AG10803 (cell line): ENCODE data around the gene TCF7L2.

ENCODE experiments used
- DNase-seq: peaks from one replicate; pipeline ENCODE4 v3.0.0; 2010; ENCODE audit warnings: low read depth
- H3K4me3 ChIP-seq: 2 replicates; pipeline ENCODE4 v1.5.1; 2011; ENCODE audit warnings: mild to moderate bottlenecking, low read length, control low read depth
- TF ChIP-seq, protein P1 (sequence below): conservative IDR thresholded peaks from 2 replicates; pipeline ENCODE4 v1.5.1; 2011; ENCODE audit warnings: mild to moderate bottlenecking, low read length, control low read depth, inconsistent platforms

The TCF7L2 gene

DNA sequence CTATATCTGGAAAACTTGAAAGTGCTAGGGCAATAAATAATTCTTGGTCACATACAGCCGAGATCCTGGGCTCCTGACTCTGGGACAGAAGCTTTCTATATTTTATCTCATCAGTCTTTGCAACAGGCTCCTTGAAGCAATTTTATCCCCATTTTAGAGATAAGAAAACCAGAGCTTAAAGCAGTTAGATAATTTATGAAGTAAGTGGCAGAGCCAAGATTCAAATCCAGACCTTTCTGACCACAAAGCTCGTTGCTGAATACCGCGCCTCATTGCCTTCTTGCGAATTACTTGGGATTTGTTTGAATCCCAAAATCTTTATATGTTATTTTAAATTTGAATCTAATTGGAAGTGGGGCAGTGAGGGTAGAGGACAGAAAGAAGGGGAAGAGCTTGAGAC, 106.0 kb downstream of the TCF7L2 start:
- H3K4me3 ChIP-seq, result no peak overlapping the region
- TF ChIP-seq, protein P1, sequence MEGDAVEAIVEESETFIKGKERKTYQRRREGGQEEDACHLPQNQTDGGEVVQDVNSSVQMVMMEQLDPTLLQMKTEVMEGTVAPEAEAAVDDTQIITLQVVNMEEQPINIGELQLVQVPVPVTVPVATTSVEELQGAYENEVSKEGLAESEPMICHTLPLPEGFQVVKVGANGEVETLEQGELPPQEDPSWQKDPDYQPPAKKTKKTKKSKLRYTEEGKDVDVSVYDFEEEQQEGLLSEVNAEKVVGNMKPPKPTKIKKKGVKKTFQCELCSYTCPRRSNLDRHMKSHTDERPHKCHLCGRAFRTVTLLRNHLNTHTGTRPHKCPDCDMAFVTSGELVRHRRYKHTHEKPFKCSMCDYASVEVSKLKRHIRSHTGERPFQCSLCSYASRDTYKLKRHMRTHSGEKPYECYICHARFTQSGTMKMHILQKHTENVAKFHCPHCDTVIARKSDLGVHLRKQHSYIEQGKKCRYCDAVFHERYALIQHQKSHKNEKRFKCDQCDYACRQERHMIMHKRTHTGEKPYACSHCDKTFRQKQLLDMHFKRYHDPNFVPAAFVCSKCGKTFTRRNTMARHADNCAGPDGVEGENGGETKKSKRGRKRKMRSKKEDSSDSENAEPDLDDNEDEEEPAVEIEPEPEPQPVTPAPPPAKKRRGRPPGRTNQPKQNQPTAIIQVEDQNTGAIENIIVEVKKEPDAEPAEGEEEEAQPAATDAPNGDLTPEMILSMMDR, result no peak
- DNase-seq, result no peak

DNA sequence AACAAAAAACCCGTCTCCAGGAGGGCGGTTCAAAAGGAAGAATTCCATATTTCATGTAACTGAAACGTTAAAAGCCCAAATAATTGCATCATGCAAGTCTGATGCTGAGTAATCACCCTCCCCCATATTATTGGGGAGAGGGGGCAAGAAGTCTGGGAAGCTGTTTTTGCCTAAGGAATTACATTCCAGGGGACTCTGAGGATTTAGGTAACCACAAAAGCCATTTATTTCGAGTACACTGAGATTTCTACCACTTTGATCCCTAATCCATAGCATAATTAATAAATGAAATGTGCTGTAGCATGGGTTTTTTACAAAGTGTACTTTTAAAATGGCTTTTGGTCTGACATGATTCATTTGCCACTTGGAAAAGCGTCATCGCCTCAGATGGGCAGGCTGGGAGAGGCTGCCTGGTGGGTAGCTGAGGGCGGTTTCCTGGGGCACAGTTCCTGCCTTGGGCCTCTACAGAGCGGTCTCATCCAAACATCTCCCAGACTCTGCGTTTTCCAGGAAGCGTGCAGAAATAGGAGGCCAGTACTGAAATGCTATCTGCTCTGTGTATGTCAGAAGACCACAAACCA, 106.5 kb downstream of the TCF7L2 start:
- TF ChIP-seq, protein P1, result no peak
- DNase-seq, result peak; percentile 88
- no peak overlapping the region for H3K4me3 ChIP-seq

DNA sequence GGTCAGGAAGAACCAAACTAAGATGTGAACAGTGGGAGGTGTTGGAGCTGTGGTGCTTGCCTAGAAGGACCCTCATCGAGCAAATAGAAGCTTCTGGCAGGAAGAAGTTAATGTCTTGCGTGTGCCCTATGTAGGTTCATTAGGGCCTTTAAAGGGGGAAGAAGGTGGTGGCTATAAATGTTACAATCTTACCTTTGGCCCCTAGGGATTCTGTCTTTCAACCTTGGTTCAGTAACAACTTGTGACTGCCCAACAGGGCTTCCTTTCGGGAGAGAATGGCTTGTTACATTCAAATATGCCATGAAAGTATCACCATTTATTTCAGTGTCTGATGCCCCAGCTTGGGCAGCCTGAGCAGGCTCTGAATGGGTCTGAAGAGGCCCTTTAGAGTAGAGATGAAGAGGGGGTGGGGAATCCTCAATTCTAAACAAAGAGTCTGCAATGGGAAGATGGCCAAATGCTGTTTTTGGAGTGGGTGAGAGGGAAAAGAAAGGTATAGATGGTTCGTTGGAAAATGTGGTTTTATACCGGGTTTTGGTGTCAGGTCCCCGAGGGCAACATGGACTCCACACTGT, 108.0 kb downstream of the TCF7L2 start:
- DNase-seq, result no peak
- H3K4me3 ChIP-seq, result peak overlapping the region; percentile 18
- TF ChIP-seq, protein P1, result no peak

DNA sequence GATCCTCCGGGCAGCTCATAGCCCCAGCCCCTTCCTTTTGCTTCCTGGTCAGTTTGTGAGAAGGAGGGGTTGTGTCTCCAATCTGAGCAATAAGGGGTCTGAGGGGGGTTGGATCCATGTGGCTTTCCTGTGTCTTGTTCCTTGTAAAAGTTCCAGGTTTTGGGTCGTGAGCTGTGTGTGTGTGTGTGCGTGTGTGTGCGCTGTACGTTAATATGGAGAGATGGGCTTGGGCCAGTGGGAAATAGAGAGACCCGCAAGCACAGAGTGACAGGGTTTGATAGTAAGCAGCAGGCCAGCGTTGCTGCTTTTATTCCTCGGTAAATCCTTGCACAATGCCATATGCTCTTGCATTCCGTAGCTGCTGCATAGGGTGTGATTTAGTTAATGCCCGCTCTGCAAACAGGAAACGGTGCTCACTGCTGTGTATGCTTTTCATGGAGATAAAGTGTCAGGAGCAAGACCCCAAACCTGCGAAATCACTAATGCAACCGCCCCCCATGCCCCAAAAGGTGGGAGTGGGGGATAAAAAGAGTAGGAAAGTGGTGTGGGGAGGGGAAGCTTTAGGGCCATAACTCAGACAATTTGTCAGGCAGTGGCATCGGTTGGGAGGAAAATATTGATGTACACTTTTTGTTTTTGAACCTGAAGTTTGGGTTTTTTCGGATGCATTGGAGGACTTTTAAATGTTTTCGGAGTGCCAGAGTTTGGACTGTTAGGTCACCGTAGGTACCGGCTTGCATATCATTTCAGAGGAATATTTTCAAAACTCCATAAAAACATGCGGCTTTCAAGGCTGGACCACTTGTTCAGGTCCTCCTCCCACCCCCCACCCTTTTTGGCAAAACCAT, 108.7 kb downstream of the TCF7L2 start:
- TF ChIP-seq, protein P1, result no peak
- DNase-seq, result peak; percentile 89
- H3K4me3 ChIP-seq, result peak overlapping the region; percentile 46

DNA sequence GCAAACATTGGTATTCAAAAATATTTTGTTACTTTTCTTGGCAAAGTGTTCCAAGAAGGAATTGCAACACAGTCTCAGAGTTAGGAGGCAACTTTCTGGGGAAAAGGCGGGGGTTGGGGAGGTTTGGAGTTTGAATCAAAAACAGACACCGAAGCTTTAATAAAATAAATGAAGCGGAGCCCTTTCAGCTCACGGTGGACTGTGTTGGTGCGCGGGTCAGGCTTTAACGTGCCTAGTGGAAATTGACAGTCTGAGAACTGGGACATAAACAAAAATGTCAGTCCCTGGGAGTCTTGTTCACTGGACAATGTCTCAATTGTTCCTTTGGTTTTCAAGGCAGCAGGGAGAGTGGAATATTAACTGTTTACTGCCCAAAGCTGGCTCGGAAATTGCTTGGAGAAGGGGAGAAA, 109.3 kb downstream of the TCF7L2 start:
- TF ChIP-seq, protein P1, result no peak
- H3K4me3 ChIP-seq, result peak overlapping the region; percentile 46
- DNase-seq, result peak; percentile 86

DNA sequence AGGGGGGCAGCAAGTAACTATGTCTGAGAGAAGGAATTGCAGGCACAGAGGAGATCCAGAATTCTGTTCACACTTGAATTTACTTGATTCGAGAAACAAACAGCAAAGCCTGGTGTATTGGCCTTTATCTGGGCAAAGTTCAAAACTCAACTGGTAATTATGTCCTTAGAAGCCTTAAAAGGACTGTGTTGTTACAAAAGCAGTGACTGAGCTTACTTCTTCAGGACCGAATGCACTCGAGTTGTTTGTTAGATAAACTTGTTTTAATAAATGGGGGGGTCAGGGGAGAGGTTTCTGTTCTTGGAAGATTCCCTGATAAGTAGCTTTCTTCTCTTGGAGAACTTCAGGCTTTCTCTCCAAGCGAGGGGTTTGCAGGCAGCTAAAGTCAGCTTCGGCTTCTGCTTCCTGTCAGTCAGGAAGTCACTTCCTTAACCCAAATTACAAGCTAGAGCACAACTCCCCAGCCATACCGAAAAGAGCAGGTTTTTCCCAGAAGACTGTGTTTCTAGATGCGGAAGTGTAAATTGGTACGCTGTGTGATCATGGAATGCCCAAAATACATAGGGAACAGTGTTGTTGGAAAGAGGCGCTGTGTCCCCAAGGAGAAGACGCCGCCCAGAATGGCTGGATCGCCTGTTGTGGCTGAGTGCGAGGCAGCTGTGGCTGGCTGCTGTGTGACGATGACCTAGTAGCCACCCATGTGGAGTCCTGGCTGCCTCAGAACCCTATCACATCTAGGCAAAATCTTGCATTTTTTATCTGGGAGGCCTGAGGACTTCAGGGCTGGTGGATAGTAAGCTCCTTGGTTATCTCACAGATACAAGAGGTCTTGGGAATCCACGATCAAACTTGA, 110.4 kb downstream of the TCF7L2 start:
- no peak for DNase-seq
- no peak overlapping the region for H3K4me3 ChIP-seq
- TF ChIP-seq, protein P1, result no peak
